ENCODE results near the gene PI4KA. TPM values are rescaled to one million over a fixed set of nuclear protein-coding genes. Genes with fewer than 3 reads are reported as not detected.
"Not testable (repeated sequence)": the region's sequence is repeated elsewhere in the genome, so short reads cannot be mapped to it uniquely, and the experiment has no call there.

PI4KA gene
- total RNA-seq, 2 donors from 2014 or later, result 46.7 to 55.1 TPM

DNA sequence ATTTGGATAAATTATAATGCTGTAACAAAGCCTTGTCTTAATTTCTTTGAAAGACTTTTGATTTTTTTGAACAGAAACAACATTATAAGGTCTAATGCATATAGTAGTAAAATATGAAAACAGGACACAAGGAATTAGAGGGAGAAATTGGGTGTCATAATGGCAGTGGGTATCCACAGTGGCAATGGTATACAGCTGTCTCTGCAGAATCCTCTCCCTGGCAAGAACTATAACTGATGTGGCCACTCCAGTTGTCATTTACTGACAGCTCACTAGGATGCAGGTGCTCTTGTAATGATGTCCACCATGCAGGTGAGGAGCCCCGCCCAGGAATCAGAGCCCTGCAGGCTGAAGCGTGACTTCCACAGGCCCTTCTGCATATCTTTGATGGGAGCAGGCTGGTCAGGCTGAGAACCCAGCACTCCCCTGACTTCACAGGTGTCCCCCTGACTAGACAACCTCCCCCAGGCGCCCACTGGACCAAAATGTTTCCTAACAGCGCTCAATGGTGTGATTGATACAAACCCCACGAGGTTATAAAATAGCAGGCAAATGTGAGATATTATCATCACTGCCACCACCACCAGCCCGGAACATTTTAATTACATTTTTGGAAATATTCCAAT is 117.5 kb downstream of the PI4KA start:
- Histone ChIP-seq H3K27ac (no peak overlapping the region), H3K4me1 (no peaks in the 10 kb centered on the region), H3K9me3 (no peaks in the 10 kb centered on the region), H3K27me3 (no peaks in the 10 kb centered on the region), H3K4me3 (no peak overlapping the region), H3K36me3 (peaks cover 35% of the 10 kb centered on the region)
- TF ChIP-seq CTCF (IDR thresholded peaks at IDR 0.05), result no peak
- DNase-seq (ENCODE audit: low spot score), result no peak

DNA sequence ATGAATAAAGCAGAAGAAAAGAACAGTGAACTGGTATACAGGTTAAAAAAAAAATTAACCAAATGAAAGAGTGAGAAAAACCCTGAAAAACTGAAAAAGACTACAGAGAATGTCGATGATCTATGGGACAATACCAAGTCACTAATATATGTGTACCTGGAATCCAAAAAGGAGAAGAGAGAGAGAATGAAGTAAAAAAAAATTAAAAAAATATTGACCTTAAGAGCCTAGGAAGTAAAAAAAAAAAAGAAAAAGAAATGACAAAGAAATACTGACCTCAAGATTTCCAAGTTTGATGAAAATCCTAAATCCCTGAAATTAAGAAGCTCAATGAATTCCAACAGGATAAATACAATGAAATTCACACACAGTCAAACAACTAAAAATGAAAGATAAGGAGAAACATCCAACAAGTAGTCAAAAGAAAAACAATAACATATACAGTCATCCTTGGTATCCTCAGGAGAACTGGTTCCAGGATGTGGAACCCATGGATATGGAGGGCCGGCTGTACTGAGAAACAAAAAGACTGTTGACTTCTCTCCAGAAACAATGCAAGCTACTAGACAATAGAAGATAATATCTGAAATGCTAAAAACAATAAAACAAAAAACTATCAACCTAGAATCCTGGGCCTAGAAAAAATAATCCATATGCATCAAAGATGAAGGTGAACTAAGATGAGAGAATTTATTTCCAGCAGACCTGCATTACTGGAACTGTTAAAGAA is 118.2 kb downstream of the PI4KA start:
- H3K27me3 ChIP-seq, result no peaks in the 10 kb centered on the region
- no peaks in the 10 kb centered on the region for H3K9me3 ChIP-seq
- no peak for TF ChIP-seq CTCF (IDR thresholded peaks at IDR 0.05)
- no peak for DNase-seq (ENCODE audit: low spot score)
- no peak overlapping the region for H3K4me3 ChIP-seq
- H3K36me3 ChIP-seq, result peaks cover 35% of the 10 kb centered on the region
- no peaks in the 10 kb centered on the region for H3K4me1 ChIP-seq
- H3K27ac ChIP-seq, result no peak overlapping the region

DNA sequence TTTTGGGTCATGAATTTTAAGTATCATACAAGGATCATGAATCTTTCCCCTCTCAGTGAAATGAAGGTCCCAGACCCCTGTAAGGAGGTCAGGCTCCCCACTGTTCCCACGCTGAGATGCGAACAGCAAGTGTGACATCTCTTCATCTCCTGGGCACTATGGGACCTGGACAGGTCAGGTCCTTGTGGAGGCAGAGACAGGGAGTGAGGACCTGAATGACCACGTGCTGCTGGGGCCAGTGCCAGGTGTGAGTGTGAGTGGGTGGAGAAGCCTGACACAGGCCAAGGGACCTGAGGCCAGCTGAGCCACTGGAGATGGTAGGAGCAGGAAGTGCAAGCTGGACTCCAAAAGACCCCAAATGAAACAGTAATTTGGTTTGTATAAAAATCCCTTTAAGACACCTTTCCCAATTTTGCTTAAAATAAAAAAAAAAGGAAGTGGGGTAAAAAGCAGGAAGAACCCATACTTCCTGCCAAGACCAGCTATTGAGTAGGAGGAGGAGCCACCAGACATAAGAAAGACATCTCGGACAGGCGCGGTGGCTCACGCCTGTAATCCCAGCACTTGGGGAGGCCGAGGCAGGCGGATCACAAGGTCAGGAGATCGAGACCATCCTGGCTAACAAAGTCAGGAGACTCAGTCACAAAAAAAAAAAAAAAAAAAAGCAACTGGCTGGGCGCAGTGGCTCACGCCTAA is 120.1 kb downstream of the PI4KA start:
- no peak overlapping the region for H3K27ac ChIP-seq
- no peak for DNase-seq (ENCODE audit: low spot score)
- no peak overlapping the region for H3K4me3 ChIP-seq
- no peak for TF ChIP-seq CTCF (IDR thresholded peaks at IDR 0.05)
- H3K36me3 ChIP-seq, result peaks cover 27% of the 10 kb centered on the region
- H3K4me1 ChIP-seq, result no peaks in the 10 kb centered on the region
- no peaks in the 10 kb centered on the region for H3K27me3 ChIP-seq
- no peaks in the 10 kb centered on the region for H3K9me3 ChIP-seq

- not testable (repeated sequence) for DNase-seq (ENCODE audit: low spot score); H3K27ac ChIP-seq; H3K27me3 ChIP-seq; H3K9me3 ChIP-seq; H3K4me3 ChIP-seq; H3K4me1 ChIP-seq
- peaks cover 12% of the 10 kb centered on the region for H3K36me3 ChIP-seq
Observed at GRCh38 chr22:20736891-20737290, 121.7 kb downstream of the PI4KA start.

GRCh38 chr22:20735356-20736162 is 123.1 kb downstream of the PI4KA start:
- H3K9me3 ChIP-seq; H3K4me3 ChIP-seq; DNase-seq (ENCODE audit: low spot score); H3K27me3 ChIP-seq; H3K27ac ChIP-seq; H3K4me1 ChIP-seq; H3K36me3 ChIP-seq: not testable (repeated sequence)

- DNase-seq (ENCODE audit: low spot score); H3K27me3 ChIP-seq; H3K9me3 ChIP-seq; H3K4me1 ChIP-seq; H3K27ac ChIP-seq; H3K4me3 ChIP-seq: not testable (repeated sequence)
- H3K36me3 ChIP-seq, result peaks cover 26% of the 10 kb centered on the region
Observed at GRCh38 chr22:20732431-20732830, 126.2 kb downstream of the PI4KA start.

- H3K27ac ChIP-seq, result no peak overlapping the region
- no peak for DNase-seq (ENCODE audit: low spot score)
- H3K36me3 ChIP-seq, result peaks cover 45% of the 10 kb centered on the region
- H3K4me3 ChIP-seq, result no peak overlapping the region
- TF ChIP-seq CTCF (IDR thresholded peaks at IDR 0.05), result no peak
- H3K4me1 ChIP-seq, result no peaks in the 10 kb centered on the region
- H3K27me3 ChIP-seq, result no peaks in the 10 kb centered on the region
- H3K9me3 ChIP-seq, result no peaks in the 10 kb centered on the region
Observed at GRCh38 chr22:20729194-20729593, 129.4 kb downstream of the PI4KA start.
